IPS-20b (cell line): ENCODE results near the gene SRRM5.
"Not testable (repeated sequence)": the region's sequence is repeated elsewhere in the genome, so short reads cannot be mapped to it uniquely, and the experiment has no call there.

Source experiments
- H3K27ac ChIP-seq: one replicate; pipeline ENCODE4 v1.5.1; 2013; ENCODE audit warnings: low read length
- H3K27me3 ChIP-seq: 2 replicates; pipeline ENCODE4 v1.6.1; 2013; ENCODE audit warnings: mild to moderate bottlenecking, low read length, inconsistent platforms; ENCODE audit not compliant: insufficient read depth
- H3K36me3 ChIP-seq: 2 replicates; pipeline ENCODE4 v1.6.1; 2013; ENCODE audit warnings: low read depth, mild to moderate bottlenecking, inconsistent platforms, low read length, moderate library complexity; ENCODE audit not compliant: insufficient read depth
- H3K4me1 ChIP-seq: 2 replicates; pipeline ENCODE4 v1.6.1; 2013; ENCODE audit warnings: mild to moderate bottlenecking, control low read depth, inconsistent platforms, low read length, moderate library complexity; ENCODE audit not compliant: insufficient read depth
- H3K4me3 ChIP-seq: 2 replicates; pipeline ENCODE4 v1.5.1; 2013; ENCODE audit warnings: mild to moderate bottlenecking, low read length, inconsistent platforms
- H3K9ac ChIP-seq: 2 replicates; pipeline ENCODE4 v1.6.1; 2013; ENCODE audit warnings: low read depth, mild to moderate bottlenecking, inconsistent platforms, low read length, moderate library complexity
- H3K9me3 ChIP-seq: 2 replicates; pipeline ENCODE4 v1.6.1; 2013; ENCODE audit warnings: mild to moderate bottlenecking, low read depth, low read length, inconsistent platforms; ENCODE audit not compliant: insufficient read depth

SRRM5 gene

GRCh38 chr19:43634068-43634467 lies 22.2 kb downstream of the SRRM5 start:
- H3K9me3 ChIP-seq: no peaks in the 10 kb centered on the region
- H3K36me3 ChIP-seq: no peaks in the 10 kb centered on the region
- H3K27ac ChIP-seq: no peak overlapping the region
- peak overlapping the region; percentile 75; the same call in 1 of the 2 replicates for H3K4me3 ChIP-seq
- no peak overlapping the region for H3K9ac ChIP-seq
- H3K27me3 ChIP-seq: peaks cover 44% of the 10 kb centered on the region
- peaks cover 19% of the 10 kb centered on the region; the same call in 1 of the 2 replicates for H3K4me1 ChIP-seq

GRCh38 chr19:43634506-43634871 lies 22.6 kb downstream of the SRRM5 start:
- Histone ChIP-seq H3K36me3 (no peaks in the 10 kb centered on the region), H3K9me3 (no peaks in the 10 kb centered on the region), H3K4me1 (peaks cover 19% of the 10 kb centered on the region; the same call in 1 of the 2 replicates), H3K27me3 (peaks cover 47% of the 10 kb centered on the region), H3K9ac (peak overlapping the region; percentile 68; the same call in 1 of the 2 replicates), H3K4me3 (peak overlapping the region; percentile 75), H3K27ac (no peak overlapping the region)

GRCh38 chr19:43634872-43635560 lies 23.1 kb downstream of the SRRM5 start:
- H3K27me3 ChIP-seq: peaks cover 49% of the 10 kb centered on the region
- peak overlapping the region; percentile 75 for H3K4me3 ChIP-seq
- no peaks in the 10 kb centered on the region for H3K36me3 ChIP-seq
- H3K9me3 ChIP-seq: no peaks in the 10 kb centered on the region
- peak overlapping the region; percentile 68; the same call in 1 of the 2 replicates for H3K9ac ChIP-seq
- peak overlapping the region; percentile 5 for H3K27ac ChIP-seq
- H3K4me1 ChIP-seq: peaks cover 19% of the 10 kb centered on the region; the same call in 1 of the 2 replicates

DNA sequence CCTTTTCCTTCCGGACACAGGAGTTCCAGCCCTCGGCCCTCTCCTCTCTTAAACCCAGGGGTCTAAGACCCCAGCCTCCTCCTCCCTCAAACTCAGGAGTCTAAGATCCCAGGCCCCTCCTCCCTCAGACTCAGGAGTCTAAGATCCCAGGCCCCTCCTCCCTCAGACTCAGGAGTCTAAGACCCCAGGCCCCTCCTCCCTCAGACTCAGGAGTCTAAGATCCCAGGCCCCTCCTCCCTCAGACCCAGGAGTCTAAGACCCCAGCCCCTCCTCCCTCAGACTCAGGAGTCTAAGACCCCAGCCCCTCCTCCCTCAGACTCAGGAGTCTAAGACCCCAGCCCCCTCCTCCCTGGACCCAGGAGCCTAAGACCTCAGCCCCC lies 23.7 kb downstream of the SRRM5 start:
- peaks cover 19% of the 10 kb centered on the region; the same call in 1 of the 2 replicates for H3K4me1 ChIP-seq
- not testable (repeated sequence) for H3K27ac ChIP-seq, H3K9me3 ChIP-seq, H3K36me3 ChIP-seq
- peaks cover 55% of the 10 kb centered on the region for H3K27me3 ChIP-seq
- H3K4me3 ChIP-seq: peak overlapping the region; percentile 75
- peak overlapping the region; percentile 68; the same call in 1 of the 2 replicates for H3K9ac ChIP-seq

DNA sequence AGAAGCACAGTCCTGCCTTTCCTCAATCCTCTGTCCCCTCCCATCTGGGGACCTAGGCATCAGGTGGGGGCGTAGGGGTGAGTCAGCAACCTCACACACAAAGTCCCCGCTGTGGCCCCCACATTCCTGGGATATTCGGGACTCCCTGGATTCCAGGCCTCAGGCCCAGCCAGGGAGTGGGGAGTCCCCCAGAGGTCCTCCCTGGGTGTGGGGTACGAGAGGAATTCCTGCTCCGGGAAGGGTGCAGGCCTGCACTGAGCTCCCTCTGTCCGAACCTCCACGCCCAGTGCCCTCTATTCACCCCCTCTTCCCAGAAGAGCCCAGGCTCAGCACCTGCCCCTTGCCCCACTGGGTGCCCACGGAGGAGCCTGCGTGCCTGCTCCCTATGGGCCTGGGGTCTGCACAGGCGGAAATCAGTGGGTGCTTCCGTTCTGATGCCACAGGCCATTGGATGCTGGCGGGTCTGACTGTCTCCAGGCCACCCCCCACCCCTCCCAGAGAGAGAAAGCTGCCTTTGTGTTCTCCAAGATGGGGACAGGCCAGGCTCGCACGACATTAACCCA lies 24.3 kb downstream of the SRRM5 start:
- Histone ChIP-seq H3K9me3 (no peaks in the 10 kb centered on the region), H3K27ac (no peak overlapping the region), H3K9ac (peak overlapping the region; percentile 68; the same call in 1 of the 2 replicates), H3K27me3 (peaks cover 61% of the 10 kb centered on the region), H3K4me3 (peak overlapping the region; percentile 75; the same call in 1 of the 2 replicates), H3K36me3 (no peaks in the 10 kb centered on the region), H3K4me1 (peaks cover 19% of the 10 kb centered on the region; the same call in 1 of the 2 replicates)

DNA sequence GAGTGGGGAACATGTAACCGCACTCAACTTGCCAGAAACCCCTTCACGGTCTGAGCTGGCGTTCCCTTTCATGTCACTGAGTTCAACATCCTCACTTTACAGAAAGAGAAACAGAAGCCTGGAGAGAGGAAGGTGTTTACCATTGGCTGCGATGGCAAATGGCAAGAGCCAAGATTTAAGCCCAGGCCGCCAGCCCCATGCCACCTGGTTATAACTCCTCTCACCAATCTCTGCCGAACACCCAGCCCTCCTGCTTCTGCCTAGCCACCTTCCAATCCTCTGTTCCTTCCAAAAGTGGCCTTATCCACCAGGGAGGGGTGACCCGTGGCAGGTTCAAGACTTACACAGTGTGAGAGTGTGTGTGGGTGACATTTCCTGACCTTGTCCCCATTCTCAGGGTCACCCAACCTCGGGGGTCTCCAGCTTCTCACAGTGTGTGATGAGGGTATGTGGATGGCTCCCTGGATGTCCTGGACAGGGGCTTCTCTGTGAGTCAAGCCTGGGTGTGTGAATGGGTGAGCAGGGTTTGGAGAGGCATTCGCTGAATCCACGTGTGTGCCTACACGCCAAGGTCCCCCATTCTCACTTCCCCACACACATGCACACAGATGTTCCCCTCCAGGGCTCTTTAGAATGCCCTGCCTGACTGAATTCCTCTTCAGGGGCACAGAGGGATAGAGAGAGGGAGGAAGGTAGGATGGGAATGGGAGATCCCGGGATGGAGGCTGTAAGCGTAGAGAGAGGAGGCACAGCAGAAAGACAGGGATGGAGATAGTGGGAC lies 26.5 kb downstream of the SRRM5 start:
- H3K4me3 ChIP-seq: peak overlapping the region; percentile 82; the same call in 1 of the 2 replicates
- H3K9me3 ChIP-seq: no peaks in the 10 kb centered on the region
- no peaks in the 10 kb centered on the region for H3K36me3 ChIP-seq
- H3K9ac ChIP-seq: peak overlapping the region; percentile 61; the same call in 1 of the 2 replicates
- no peak overlapping the region for H3K27ac ChIP-seq
- H3K27me3 ChIP-seq: peaks cover 65% of the 10 kb centered on the region
- peaks cover 19% of the 10 kb centered on the region; the same call in 1 of the 2 replicates for H3K4me1 ChIP-seq

GRCh38 chr19:43638995-43639518 lies 27.2 kb downstream of the SRRM5 start:
- peak overlapping the region; percentile 61; the same call in 1 of the 2 replicates for H3K9ac ChIP-seq
- H3K4me1 ChIP-seq: peaks cover 19% of the 10 kb centered on the region; the same call in 1 of the 2 replicates
- no peaks in the 10 kb centered on the region for H3K36me3 ChIP-seq
- no peak overlapping the region for H3K27ac ChIP-seq
- peak overlapping the region; percentile 82 for H3K4me3 ChIP-seq
- no peaks in the 10 kb centered on the region for H3K9me3 ChIP-seq
- peaks cover 65% of the 10 kb centered on the region for H3K27me3 ChIP-seq

- Histone ChIP-seq H3K36me3 (no peaks in the 10 kb centered on the region), H3K27me3 (peaks cover 65% of the 10 kb centered on the region), H3K4me1 (peaks cover 14% of the 10 kb centered on the region; the same call in 1 of the 2 replicates), H3K4me3 (peak within 1 kb of the TSS; percentile 82), H3K9me3 (no peaks in the 10 kb centered on the region), H3K27ac (no peak within 1 kb of the TSS), H3K9ac (peak within 1 kb of the TSS; percentile 61; the same call in 1 of the 2 replicates)
These were observed 27.9 kb downstream of the SRRM5 start, which contains the start of gene CADM4 for GRCh38 chr19:43639519-43640423. Gene CADM4, minus strand, starts transcription at chr19:43639850. Its CDS starts 60 bp downstream, at chr19:43639790.

GRCh38 chr19:43640424-43640757 lies 28.5 kb downstream of the SRRM5 start:
- no peaks in the 10 kb centered on the region for H3K9me3 ChIP-seq
- no peak overlapping the region; the same call in 1 of the 2 replicates for H3K9ac ChIP-seq
- H3K27ac ChIP-seq: no peak overlapping the region
- H3K36me3 ChIP-seq: no peaks in the 10 kb centered on the region
- H3K4me1 ChIP-seq: peaks cover 13% of the 10 kb centered on the region; the same call in 1 of the 2 replicates
- H3K4me3 ChIP-seq: peak overlapping the region; percentile 75
- peaks cover 65% of the 10 kb centered on the region for H3K27me3 ChIP-seq

DNA sequence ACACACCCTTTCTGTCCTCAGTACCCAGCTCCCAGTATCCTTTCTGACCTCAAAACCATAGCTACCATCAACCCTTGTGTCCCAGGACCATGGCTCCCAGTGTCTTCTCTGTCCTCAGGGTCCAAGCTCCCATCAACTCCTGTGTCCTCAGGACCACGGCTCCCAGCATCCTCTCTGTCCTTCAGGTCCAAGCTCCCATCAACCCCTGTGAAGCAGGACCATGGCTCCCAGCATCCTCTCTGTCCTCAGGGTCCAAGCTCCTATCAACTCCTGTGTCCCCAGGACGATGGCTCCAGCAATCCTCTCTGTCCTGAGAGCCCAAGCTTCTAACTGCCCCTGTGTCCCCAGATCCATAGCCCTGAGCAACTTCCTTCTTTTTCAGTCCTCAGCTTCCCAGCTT lies 29.4 kb downstream of the SRRM5 start:
- Histone ChIP-seq H3K27me3 (peaks cover 59% of the 10 kb centered on the region), H3K4me1 (peaks cover 7% of the 10 kb centered on the region; the same call in 1 of the 2 replicates), H3K4me3 (no peak overlapping the region), H3K27ac (no peak overlapping the region), H3K36me3 (no peaks in the 10 kb centered on the region), H3K9ac (no peak overlapping the region), H3K9me3 (no peaks in the 10 kb centered on the region)
